GM23338 (cell line): Measurements from ENCODE around the gene CCDC82. TPM values are rescaled to one million over a fixed set of nuclear protein-coding genes. Genes with fewer than 3 reads are reported as not detected.

Source experiments
- ATAC-seq: fragments of 200-7000 bp; cut with Tn5 transposase; 3 replicates; pipeline ENCODE4 v1.9.1; 2020
- DNase-seq: peaks from one replicate; pipeline ENCODE4 v3.0.0-alpha.2; 2015; ENCODE audit warnings: low spot score
- H2AFZ ChIP-seq: fragments of 200-600 bp; sonication (generic); 2 replicates; pipeline ENCODE4 v1.8.0; 2016; ENCODE audit warnings: antibody characterized with exemption, mild to moderate bottlenecking, moderate library complexity
- H3F3A ChIP-seq: fragments of 200-600 bp; sonication (generic); replicated peaks from 2 replicates; pipeline ENCODE4 v1.8.0; 2017; ENCODE audit warnings: antibody characterized with exemption, mixed run types, low read depth
- H3K27ac ChIP-seq: fragments of 200-600 bp; sonication (generic); 2 replicates; pipeline ENCODE4 v1.6.1; 2016; ENCODE audit warnings: low read depth
- H3K27me3 ChIP-seq: fragments of 200-600 bp; sonication (generic); 2 replicates; pipeline ENCODE4 v1.8.0; 2016; ENCODE audit warnings: mild to moderate bottlenecking, mixed run types, moderate library complexity; ENCODE audit not compliant: insufficient read depth
- H3K36me3 ChIP-seq: fragments of 200-600 bp; sonication (generic); 2 replicates; pipeline ENCODE4 v1.8.0; 2016; ENCODE audit warnings: mild to moderate bottlenecking; ENCODE audit not compliant: insufficient read depth
- H3K4me1 ChIP-seq: fragments of 200-600 bp; sonication (generic); 2 replicates; pipeline ENCODE4 v1.8.0; 2016; ENCODE audit warnings: mild to moderate bottlenecking, moderate library complexity; ENCODE audit not compliant: insufficient read depth
- H3K4me2 ChIP-seq: fragments of 200-600 bp; sonication (generic); 2 replicates; pipeline ENCODE4 v1.7.1; 2017; ENCODE audit warnings: mixed run types
- H3K4me3 ChIP-seq: fragments of 200-600 bp; sonication (generic); 2 replicates; pipeline ENCODE4 v1.6.1; 2016; ENCODE audit warnings: mixed run types
- H3K79me2 ChIP-seq: fragments of 200-600 bp; sonication (generic); replicated peaks from 2 replicates; pipeline ENCODE4 v1.8.0; 2017; ENCODE audit warnings: mild to moderate bottlenecking; ENCODE audit not compliant: insufficient read depth
- H3K9me2 ChIP-seq: fragments of 200-600 bp; sonication (generic); 2 replicates; pipeline ENCODE4 v1.8.0; 2017; ENCODE audit not compliant: insufficient read depth
- H4K20me1 ChIP-seq: fragments of 200-600 bp; sonication (generic); replicated peaks from 2 replicates; pipeline ENCODE4 v1.8.0; 2017; ENCODE audit warnings: mild to moderate bottlenecking; ENCODE audit not compliant: insufficient read depth
- H3K27ac Mint-ChIP-seq: 2 replicates; pipeline ENCODE4 v1.8.0; 2020; ENCODE audit warnings: inconsistent platforms, mild to moderate bottlenecking, moderate library complexity, mixed read lengths
- H3K27me3 Mint-ChIP-seq: 3 replicates; pipeline ENCODE4 v1.8.0; 2022; ENCODE audit warnings: low read depth, mild to moderate bottlenecking, moderate library complexity, mixed read lengths, inconsistent platforms; ENCODE audit not compliant: insufficient read depth, poor library complexity
- H3K36me3 Mint-ChIP-seq: 3 replicates; pipeline ENCODE4 v1.8.0; 2021; ENCODE audit warnings: low read depth, mild to moderate bottlenecking, inconsistent platforms, moderate library complexity, mixed read lengths
- H3K4me1 Mint-ChIP-seq: 3 replicates; pipeline ENCODE4 v1.8.0; 2020; ENCODE audit warnings: mild to moderate bottlenecking, inconsistent platforms, mixed read lengths
- H3K4me3 Mint-ChIP-seq: 3 replicates; pipeline ENCODE4 v1.8.0; 2021; ENCODE audit warnings: moderate library complexity, mild to moderate bottlenecking, inconsistent platforms, mixed read lengths
- H3K9me3 Mint-ChIP-seq: 3 replicates; pipeline ENCODE4 v1.8.0; 2020; ENCODE audit warnings: moderate library complexity, mild to moderate bottlenecking, inconsistent platforms, mixed read lengths
- CREB1 ChIP-seq: fragments of 250-450 bp; sonication (Bioruptor Pico); IDR thresholded peaks from 2 replicates; pipeline ENCODE4 v1.5.0; 2020; ENCODE audit warnings: low read depth, mild to moderate bottlenecking, moderate library complexity
- EZH2 ChIP-seq: fragments of 200-600 bp; sonication (generic); IDR thresholded peaks from one replicate; pipeline ENCODE4 v1.8.0; 2017; ENCODE audit warnings: antibody characterized with exemption, mild to moderate bottlenecking, low read depth; ENCODE audit not compliant: unreplicated experiment
- EZH2phosphoT487 ChIP-seq: fragments of 200-600 bp; sonication (generic); IDR thresholded peaks from one replicate; pipeline ENCODE4 v1.8.1; 2018; ENCODE audit warnings: antibody characterized with exemption; ENCODE audit not compliant: unreplicated experiment
- JUNB ChIP-seq: IDR thresholded peaks from one replicate; pipeline ENCODE4 v1.6.1; 2016; ENCODE audit warnings: antibody characterized with exemption; ENCODE audit not compliant: unreplicated experiment
- NANOG ChIP-seq: IDR thresholded peaks from 2 replicates; pipeline ENCODE4 v1.6.1; 2016; ENCODE audit warnings: antibody characterized with exemption, borderline replicate concordance
- POLR2AphosphoS5 ChIP-seq: IDR thresholded peaks from 2 replicates; pipeline ENCODE4 v1.6.1; 2016; ENCODE audit warnings: antibody characterized with exemption, low read depth
- STAT1 ChIP-seq: IDR thresholded peaks from one replicate; pipeline ENCODE4 v1.6.1; 2016; ENCODE audit warnings: antibody characterized with exemption; ENCODE audit not compliant: unreplicated experiment
- ZNF114 ChIP-seq: fragments of 250-450 bp; sonication (Bioruptor Pico); IDR thresholded peaks from 2 replicates; pipeline ENCODE4 v1.5.0; 2020; ENCODE audit warnings: mild to moderate bottlenecking, moderate library complexity
- ZNF331 ChIP-seq: fragments of 250-450 bp; sonication (Bioruptor Pico); IDR thresholded peaks from 2 replicates; pipeline ENCODE4 v1.5.0; 2020; ENCODE audit warnings: low read depth, mild to moderate bottlenecking, moderate library complexity
- polyA plus RNA-seq: library from polyadenylated mRNA; unstranded; fragments of >200 nt; fragmentation: Nextera tagmentation; extraction: Ambion mirVana; gene quantifications from 2 replicates; pipeline ENCODE4 v1.2.1, GENCODE V29; 2016
- total RNA-seq: library from RNA; depleted of rRNA; stranded (reverse); fragments of >200 nt; shearing (Covaris generic); gene quantifications from 2 replicates; pipeline ENCODE4 v1.2.3, GENCODE V29; 2014
- TF ChIP-seq, protein P1 (sequence below): fragments of 250-450 bp; sonication (Bioruptor Pico); IDR thresholded peaks from 2 replicates; pipeline ENCODE4 v1.5.0; 2020; ENCODE audit warnings: mild to moderate bottlenecking, moderate library complexity
- TF ChIP-seq, protein P2 (sequence below): IDR thresholded peaks from one replicate; pipeline ENCODE4 v1.6.1; 2018; ENCODE audit warnings: antibody characterized with exemption; ENCODE audit not compliant: unreplicated experiment
- TF ChIP-seq, protein P3 (sequence below), 2 experiments: fragments of 200-600 bp in 1 of 2; sonication (generic) in 1 of 2; conservative IDR thresholded peaks; 2 replicates each; pipeline versions ENCODE4 v1.5.1 to v1.6.1; 2016 to 2017; ENCODE audit warnings: antibody characterized with exemption in 2 of 2, low read depth in 2 of 2, mild to moderate bottlenecking in 2 of 2, moderate library complexity in 1 of 2
- TF ChIP-seq, protein P4 (sequence below): IDR thresholded peaks from 2 replicates; pipeline ENCODE4 v1.6.1; 2016; ENCODE audit warnings: antibody characterized with exemption

CCDC82 gene
- total and polyA plus RNA-seq, 2 experiments from 2014 or later, result 15.7 to 45.8 TPM

DNA sequence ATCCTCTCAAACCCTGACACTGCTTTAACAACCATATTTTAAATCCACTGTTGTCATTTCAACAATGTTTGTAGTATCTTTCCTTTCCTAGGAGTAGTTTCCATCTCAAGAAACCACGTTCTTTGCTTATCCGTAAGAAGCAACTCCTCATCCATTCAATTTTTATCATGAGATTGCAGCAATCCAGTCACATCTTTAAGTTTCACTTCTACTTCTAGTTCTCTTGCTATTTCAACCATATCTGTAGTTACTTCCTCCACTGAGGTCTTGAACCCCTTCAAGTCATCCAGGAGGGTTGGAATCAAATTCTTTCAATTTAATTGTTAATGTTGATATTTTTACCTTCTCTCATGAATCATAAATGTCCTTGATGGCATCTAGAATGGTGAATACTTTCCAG is 22.4 kb downstream of the CCDC82 start:
- Mint-ChIP-seq H3K27me3 (no peaks in the 10 kb centered on the region), H3K36me3 (peaks cover 22% of the 10 kb centered on the region), H3K4me3 (no peak overlapping the region), H3K4me1 (no peaks in the 10 kb centered on the region), H3K9me3 (peaks cover 4% of the 10 kb centered on the region; the same call in 2 of the 3 replicates), H3K27ac (no peak overlapping the region)
- no peak overlapping the region for H3K27ac ChIP-seq
- no peaks in the 10 kb centered on the region for H4K20me1 ChIP-seq
- no peaks in the 10 kb centered on the region for H3K27me3 ChIP-seq
- H3F3A ChIP-seq, result no peaks in the 10 kb centered on the region
- H3K4me3 ChIP-seq, result no peak overlapping the region
- peaks cover 4% of the 10 kb centered on the region; the same call in 1 of the 2 replicates for H3K36me3 ChIP-seq
- no peaks in the 10 kb centered on the region for H3K4me1 ChIP-seq
- TF ChIP-seq NANOG, result no peak
- no peak for TF ChIP-seq ZNF114 (CRISPR knock-in tag)
- TF ChIP-seq, protein P1, sequence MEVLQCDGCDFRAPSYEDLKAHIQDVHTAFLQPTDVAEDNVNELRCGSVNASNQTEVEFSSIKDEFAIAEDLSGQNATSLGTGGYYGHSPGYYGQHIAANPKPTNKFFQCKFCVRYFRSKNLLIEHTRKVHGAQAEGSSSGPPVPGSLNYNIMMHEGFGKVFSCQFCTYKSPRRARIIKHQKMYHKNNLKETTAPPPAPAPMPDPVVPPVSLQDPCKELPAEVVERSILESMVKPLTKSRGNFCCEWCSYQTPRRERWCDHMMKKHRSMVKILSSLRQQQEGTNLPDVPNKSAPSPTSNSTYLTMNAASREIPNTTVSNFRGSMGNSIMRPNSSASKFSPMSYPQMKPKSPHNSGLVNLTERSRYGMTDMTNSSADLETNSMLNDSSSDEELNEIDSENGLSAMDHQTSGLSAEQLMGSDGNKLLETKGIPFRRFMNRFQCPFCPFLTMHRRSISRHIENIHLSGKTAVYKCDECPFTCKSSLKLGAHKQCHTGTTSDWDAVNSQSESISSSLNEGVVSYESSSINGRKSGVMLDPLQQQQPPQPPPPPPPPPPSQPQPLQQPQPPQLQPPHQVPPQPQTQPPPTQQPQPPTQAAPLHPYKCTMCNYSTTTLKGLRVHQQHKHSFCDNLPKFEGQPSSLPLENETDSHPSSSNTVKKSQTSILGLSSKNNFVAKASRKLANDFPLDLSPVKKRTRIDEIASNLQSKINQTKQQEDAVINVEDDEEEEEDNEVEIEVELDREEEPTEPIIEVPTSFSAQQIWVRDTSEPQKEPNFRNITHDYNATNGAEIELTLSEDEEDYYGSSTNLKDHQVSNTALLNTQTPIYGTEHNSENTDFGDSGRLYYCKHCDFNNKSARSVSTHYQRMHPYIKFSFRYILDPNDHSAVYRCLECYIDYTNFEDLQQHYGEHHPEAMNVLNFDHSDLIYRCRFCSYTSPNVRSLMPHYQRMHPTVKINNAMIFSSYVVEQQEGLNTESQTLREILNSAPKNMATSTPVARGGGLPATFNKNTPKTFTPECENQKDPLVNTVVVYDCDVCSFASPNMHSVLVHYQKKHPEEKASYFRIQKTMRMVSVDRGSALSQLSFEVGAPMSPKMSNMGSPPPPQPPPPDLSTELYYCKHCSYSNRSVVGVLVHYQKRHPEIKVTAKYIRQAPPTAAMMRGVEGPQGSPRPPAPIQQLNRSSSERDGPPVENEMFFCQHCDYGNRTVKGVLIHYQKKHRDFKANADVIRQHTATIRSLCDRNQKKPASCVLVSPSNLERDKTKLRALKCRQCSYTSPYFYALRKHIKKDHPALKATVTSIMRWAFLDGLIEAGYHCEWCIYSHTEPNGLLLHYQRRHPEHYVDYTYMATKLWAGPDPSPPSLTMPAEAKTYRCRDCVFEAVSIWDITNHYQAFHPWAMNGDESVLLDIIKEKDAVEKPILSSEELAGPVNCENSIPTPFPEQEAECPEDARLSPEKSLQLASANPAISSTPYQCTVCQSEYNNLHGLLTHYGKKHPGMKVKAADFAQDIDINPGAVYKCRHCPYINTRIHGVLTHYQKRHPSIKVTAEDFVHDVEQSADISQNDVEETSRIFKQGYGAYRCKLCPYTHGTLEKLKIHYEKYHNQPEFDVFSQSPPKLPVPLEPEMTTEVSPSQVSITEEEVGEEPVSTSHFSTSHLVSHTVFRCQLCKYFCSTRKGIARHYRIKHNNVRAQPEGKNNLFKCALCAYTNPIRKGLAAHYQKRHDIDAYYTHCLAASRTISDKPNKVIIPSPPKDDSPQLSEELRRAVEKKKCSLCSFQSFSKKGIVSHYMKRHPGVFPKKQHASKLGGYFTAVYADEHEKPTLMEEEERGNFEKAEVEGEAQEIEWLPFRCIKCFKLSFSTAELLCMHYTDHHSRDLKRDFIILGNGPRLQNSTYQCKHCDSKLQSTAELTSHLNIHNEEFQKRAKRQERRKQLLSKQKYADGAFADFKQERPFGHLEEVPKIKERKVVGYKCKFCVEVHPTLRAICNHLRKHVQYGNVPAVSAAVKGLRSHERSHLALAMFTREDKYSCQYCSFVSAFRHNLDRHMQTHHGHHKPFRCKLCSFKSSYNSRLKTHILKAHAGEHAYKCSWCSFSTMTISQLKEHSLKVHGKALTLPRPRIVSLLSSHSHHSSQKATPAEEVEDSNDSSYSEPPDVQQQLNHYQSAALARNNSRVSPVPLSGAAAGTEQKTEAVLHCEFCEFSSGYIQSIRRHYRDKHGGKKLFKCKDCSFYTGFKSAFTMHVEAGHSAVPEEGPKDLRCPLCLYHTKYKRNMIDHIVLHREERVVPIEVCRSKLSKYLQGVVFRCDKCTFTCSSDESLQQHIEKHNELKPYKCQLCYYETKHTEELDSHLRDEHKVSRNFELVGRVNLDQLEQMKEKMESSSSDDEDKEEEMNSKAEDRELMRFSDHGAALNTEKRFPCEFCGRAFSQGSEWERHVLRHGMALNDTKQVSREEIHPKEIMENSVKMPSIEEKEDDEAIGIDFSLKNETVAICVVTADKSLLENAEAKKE (CRISPR knock-in tag), result no peak
- TF ChIP-seq, protein P2, sequence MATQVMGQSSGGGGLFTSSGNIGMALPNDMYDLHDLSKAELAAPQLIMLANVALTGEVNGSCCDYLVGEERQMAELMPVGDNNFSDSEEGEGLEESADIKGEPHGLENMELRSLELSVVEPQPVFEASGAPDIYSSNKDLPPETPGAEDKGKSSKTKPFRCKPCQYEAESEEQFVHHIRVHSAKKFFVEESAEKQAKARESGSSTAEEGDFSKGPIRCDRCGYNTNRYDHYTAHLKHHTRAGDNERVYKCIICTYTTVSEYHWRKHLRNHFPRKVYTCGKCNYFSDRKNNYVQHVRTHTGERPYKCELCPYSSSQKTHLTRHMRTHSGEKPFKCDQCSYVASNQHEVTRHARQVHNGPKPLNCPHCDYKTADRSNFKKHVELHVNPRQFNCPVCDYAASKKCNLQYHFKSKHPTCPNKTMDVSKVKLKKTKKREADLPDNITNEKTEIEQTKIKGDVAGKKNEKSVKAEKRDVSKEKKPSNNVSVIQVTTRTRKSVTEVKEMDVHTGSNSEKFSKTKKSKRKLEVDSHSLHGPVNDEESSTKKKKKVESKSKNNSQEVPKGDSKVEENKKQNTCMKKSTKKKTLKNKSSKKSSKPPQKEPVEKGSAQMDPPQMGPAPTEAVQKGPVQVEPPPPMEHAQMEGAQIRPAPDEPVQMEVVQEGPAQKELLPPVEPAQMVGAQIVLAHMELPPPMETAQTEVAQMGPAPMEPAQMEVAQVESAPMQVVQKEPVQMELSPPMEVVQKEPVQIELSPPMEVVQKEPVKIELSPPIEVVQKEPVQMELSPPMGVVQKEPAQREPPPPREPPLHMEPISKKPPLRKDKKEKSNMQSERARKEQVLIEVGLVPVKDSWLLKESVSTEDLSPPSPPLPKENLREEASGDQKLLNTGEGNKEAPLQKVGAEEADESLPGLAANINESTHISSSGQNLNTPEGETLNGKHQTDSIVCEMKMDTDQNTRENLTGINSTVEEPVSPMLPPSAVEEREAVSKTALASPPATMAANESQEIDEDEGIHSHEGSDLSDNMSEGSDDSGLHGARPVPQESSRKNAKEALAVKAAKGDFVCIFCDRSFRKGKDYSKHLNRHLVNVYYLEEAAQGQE, result no peak
- TF ChIP-seq, protein P3, sequence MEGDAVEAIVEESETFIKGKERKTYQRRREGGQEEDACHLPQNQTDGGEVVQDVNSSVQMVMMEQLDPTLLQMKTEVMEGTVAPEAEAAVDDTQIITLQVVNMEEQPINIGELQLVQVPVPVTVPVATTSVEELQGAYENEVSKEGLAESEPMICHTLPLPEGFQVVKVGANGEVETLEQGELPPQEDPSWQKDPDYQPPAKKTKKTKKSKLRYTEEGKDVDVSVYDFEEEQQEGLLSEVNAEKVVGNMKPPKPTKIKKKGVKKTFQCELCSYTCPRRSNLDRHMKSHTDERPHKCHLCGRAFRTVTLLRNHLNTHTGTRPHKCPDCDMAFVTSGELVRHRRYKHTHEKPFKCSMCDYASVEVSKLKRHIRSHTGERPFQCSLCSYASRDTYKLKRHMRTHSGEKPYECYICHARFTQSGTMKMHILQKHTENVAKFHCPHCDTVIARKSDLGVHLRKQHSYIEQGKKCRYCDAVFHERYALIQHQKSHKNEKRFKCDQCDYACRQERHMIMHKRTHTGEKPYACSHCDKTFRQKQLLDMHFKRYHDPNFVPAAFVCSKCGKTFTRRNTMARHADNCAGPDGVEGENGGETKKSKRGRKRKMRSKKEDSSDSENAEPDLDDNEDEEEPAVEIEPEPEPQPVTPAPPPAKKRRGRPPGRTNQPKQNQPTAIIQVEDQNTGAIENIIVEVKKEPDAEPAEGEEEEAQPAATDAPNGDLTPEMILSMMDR (conservative IDR thresholded peaks at IDR 0.05; ENCODE audit: low read depth in 2 of 2), result no peak
- no peak for TF ChIP-seq POLR2AphosphoS5
- no peak for TF ChIP-seq STAT1
- TF ChIP-seq EZH2, result no peak
- no peak for TF ChIP-seq CREB1 (CRISPR knock-in tag)
- TF ChIP-seq, protein P4, sequence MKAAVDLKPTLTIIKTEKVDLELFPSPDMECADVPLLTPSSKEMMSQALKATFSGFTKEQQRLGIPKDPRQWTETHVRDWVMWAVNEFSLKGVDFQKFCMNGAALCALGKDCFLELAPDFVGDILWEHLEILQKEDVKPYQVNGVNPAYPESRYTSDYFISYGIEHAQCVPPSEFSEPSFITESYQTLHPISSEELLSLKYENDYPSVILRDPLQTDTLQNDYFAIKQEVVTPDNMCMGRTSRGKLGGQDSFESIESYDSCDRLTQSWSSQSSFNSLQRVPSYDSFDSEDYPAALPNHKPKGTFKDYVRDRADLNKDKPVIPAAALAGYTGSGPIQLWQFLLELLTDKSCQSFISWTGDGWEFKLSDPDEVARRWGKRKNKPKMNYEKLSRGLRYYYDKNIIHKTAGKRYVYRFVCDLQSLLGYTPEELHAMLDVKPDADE, result no peak
- TF ChIP-seq JUNB, result no peak
- TF ChIP-seq ZNF331 (CRISPR knock-in tag), result no peak
- no peak for TF ChIP-seq EZH2phosphoT487
- DNase-seq (no peak), ATAC-seq (no peak)
- H3K4me2 ChIP-seq, result no peak overlapping the region
- peaks cover 6% of the 10 kb centered on the region; the same call in 1 of the 2 replicates for H3K9me2 ChIP-seq
- no peaks in the 10 kb centered on the region for H3K79me2 ChIP-seq
- no peak overlapping the region for H2AFZ ChIP-seq
